ENCODE results near the gene COG5. TPM values are rescaled to one million over a fixed set of nuclear protein-coding genes. Genes with fewer than 3 reads are reported as not detected.

Gene COG5
- total RNA-seq, 1 experiment from 2014 or later: 29.1 TPM

DNA sequence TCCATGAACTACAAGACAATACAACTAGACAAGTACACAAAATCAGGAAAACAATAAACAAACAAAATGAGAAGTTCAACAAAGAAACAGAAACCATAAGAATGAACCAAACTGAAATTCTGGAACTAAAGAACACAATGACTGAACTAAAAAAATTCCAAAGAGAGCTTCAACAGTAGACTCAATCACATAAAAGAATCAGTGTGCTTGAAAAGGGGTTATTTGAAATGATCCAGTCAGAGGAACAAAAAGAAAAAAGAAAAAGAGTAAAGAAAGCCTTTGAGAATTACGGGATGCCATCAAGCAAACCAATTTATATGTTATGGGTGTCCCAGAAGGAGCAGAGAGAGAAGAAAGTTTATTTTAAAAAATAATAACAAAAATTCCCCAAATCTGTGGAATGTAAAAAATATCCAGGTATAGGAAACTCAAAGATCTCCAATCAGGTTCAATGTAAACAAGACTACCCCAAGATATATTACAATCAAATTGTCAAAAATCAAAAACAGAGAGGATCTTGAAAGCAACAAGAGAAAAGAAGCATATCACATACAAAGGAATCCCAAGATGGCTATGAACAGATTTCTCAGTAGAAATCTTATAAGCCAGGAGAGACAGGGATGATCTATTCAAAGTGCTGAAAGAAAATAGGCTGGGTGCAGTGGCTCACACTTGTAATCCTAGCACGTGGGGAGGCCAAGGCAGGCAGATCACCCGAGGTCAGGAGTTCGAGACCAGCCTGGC, 18.7 kb downstream of the COG5 start:
- no peaks in the 10 kb centered on the region for H3K36me3 ChIP-seq (ENCODE audit: control insufficient read depth, insufficient read depth, low read length)
- no TSS peak for BruUV-seq (replicated peaks)
- TF ChIP-seq POLR2AphosphoS5 (IDR thresholded peaks at IDR 0.05; ENCODE audit: low read depth, low read length) (no peak), REST (IDR thresholded peaks at IDR 0.05; ENCODE audit: insufficient read depth in 1 of 2, low read depth in 2 of 2, low read length in 1 of 2) (no peak), CTCF (IDR thresholded peaks at IDR 0.05) (no peak), SIN3A (IDR thresholded peaks at IDR 0.05; ENCODE audit: borderline replicate concordance, insufficient read depth, low read depth, low read length) (no peak), TCF7L2 (IDR thresholded peaks at IDR 0.05; ENCODE audit: low read depth, low read length) (no peak)
- ATAC-seq (no peak), DNase-seq (ENCODE audit: low read depth, low spot score) (no peak)
- ChIA-PET POLR2A (no interaction called here), CTCF (no interaction called here)
- H3K27me3 ChIP-seq (ENCODE audit: control insufficient read depth, insufficient read depth, low read length): no peaks in the 10 kb centered on the region
- no peaks in the 10 kb centered on the region for H3K4me1 ChIP-seq (ENCODE audit: control insufficient read depth, insufficient read depth, low read length)
- no peak overlapping the region for H3K27ac ChIP-seq (ENCODE audit: low read length)
- in situ Hi-C loops (cut with HindIII; ENCODE audit: low pct_unique_long_range_greater_than_20kb, low sequenced_read_pairs): no loop called here
- H3K9me3 ChIP-seq (ENCODE audit: control insufficient read depth, insufficient read depth, low read depth, low read length): no peaks in the 10 kb centered on the region
- H3K4me3 ChIP-seq (ENCODE audit: low read depth in 2 of 2, low read length in 2 of 2): no peak overlapping the region
- intact Hi-C loops (cut with micrococcal nuclease; ENCODE audit: unreplicated experiment): no loop called here

DNA sequence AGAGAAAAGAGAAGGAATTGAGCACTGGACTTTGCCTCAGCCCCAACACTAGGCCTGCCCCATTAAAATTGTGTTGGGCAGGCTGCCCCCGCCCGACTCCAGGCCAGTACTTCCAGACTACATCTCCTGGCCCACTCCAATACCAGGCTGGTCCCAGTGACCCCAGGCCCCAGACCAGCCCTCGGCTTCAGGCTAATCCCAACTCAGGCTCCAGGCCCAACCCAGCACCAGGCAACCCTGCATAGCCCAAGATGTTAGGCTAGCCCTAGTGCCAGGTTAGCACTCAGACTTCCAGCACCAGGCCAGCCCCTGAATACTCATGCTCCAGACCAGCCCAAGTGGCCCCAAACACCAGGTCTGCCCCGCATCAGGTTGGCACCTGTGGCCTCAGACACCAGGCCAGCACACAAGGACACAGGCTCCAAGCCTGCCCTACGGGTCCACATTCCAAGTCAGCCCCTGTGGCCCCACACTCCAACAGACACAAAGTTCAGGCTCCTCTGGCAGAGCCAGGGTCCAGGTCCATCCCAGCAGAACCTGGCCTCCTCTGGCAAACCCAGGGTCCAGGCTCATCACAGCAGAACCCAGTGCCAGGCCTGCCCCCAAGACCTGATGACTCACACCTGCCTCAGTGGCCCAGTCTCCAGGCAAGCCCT, 20.3 kb downstream of the COG5 start:
- ATAC-seq (no peak), DNase-seq (ENCODE audit: low read depth, low spot score) (no peak)
- intact Hi-C loops (cut with micrococcal nuclease; ENCODE audit: unreplicated experiment) (no loop called here), in situ Hi-C loops (cut with HindIII; ENCODE audit: low pct_unique_long_range_greater_than_20kb, low sequenced_read_pairs) (no loop called here)
- no peaks in the 10 kb centered on the region for H3K9me3 ChIP-seq (ENCODE audit: control insufficient read depth, insufficient read depth, low read depth, low read length)
- H3K4me3 ChIP-seq (ENCODE audit: low read depth in 2 of 2, low read length in 2 of 2): no peak overlapping the region
- ChIA-PET CTCF (no interaction called here), POLR2A (no interaction called here)
- H3K4me1 ChIP-seq (ENCODE audit: control insufficient read depth, insufficient read depth, low read length): no peaks in the 10 kb centered on the region
- TF ChIP-seq TCF7L2 (IDR thresholded peaks at IDR 0.05; ENCODE audit: low read depth, low read length): no peak
- no peak for TF ChIP-seq REST (IDR thresholded peaks at IDR 0.05; ENCODE audit: insufficient read depth in 1 of 2, low read depth in 2 of 2, low read length in 1 of 2)
- TF ChIP-seq POLR2AphosphoS5 (IDR thresholded peaks at IDR 0.05; ENCODE audit: low read depth, low read length): no peak
- TF ChIP-seq CTCF (IDR thresholded peaks at IDR 0.05): no peak
- TF ChIP-seq SIN3A (IDR thresholded peaks at IDR 0.05; ENCODE audit: borderline replicate concordance, insufficient read depth, low read depth, low read length): no peak
- H3K27ac ChIP-seq (ENCODE audit: low read length): no peak overlapping the region
- no TSS peak for BruUV-seq (replicated peaks)
- H3K27me3 ChIP-seq (ENCODE audit: control insufficient read depth, insufficient read depth, low read length): no peaks in the 10 kb centered on the region
- no peaks in the 10 kb centered on the region for H3K36me3 ChIP-seq (ENCODE audit: control insufficient read depth, insufficient read depth, low read length)
